ENCODE results near the gene GHRH.

DNA sequence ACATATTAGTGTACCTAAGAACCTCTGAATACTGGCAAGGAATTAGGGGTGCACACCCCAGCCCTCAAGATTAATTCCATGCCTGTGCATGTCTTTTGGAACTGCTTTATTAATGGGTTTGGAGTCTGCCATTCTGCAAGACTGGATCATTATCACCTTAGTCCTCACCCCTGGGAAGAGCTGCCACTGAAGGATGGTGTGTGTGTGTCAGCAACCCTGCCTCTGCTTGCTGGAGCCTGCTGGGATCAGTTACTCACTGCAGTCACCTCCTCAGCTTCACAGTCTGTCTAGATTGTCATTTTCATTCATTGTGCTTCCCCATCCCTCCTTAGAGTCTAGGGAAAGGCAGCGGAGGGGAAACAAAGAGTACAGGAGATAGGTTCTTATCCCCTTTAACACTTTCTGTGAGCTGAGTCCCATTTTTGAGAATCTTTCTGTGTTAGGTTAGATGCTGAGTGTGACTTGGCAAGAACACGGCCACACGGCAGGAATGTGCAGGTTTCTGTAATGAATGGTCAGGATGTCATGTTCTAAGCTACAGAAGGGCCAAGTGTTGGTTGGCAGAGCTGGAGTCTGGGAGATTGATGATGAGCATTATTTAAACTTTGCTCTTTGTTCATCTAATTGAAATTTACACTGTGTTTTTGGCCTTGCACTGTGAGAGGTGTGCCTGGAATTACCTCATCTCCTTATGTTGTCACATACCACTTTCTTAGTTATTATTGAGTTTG lies 21.1 kb downstream of the GHRH start:
- TF ChIP-seq, protein P1, sequence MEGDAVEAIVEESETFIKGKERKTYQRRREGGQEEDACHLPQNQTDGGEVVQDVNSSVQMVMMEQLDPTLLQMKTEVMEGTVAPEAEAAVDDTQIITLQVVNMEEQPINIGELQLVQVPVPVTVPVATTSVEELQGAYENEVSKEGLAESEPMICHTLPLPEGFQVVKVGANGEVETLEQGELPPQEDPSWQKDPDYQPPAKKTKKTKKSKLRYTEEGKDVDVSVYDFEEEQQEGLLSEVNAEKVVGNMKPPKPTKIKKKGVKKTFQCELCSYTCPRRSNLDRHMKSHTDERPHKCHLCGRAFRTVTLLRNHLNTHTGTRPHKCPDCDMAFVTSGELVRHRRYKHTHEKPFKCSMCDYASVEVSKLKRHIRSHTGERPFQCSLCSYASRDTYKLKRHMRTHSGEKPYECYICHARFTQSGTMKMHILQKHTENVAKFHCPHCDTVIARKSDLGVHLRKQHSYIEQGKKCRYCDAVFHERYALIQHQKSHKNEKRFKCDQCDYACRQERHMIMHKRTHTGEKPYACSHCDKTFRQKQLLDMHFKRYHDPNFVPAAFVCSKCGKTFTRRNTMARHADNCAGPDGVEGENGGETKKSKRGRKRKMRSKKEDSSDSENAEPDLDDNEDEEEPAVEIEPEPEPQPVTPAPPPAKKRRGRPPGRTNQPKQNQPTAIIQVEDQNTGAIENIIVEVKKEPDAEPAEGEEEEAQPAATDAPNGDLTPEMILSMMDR (IDR thresholded peaks at IDR 0.05) = no peak
- TF ChIP-seq POLR2A (IDR thresholded peaks at IDR 0.05) = no peak

Measured in thyroid gland (tissue), 4 donors.